ENCODE results near the gene ZMIZ1.

ZMIZ1 gene

GRCh38 chr10:79207096-79207357 is 138.3 kb downstream of the ZMIZ1 start:
- no peak for TF ChIP-seq CTCF (IDR thresholded peaks at IDR 0.05; ENCODE audit: low read depth, low read length, missing control alignments)
- H3K36me3 ChIP-seq (replicated peaks) = peaks cover 45% of the 10 kb centered on the region
- in situ Hi-C loops (cut with HindIII; ENCODE audit: low pct_ligation_motif_present, low sequenced_read_pairs) = no loop called here
- no peak for DNase-seq
- no peak overlapping the region for H3K4me3 ChIP-seq (ENCODE audit: low read depth, low read length)
- no peak overlapping the region for H3K27ac ChIP-seq
- H3K27me3 ChIP-seq (replicated peaks) = no peaks in the 10 kb centered on the region

- DNase-seq = no peak
- Histone ChIP-seq H3K4me3 (ENCODE audit: low read depth, low read length) (no peak overlapping the region), H3K27me3 (replicated peaks) (no peaks in the 10 kb centered on the region), H3K27ac (no peak overlapping the region), H3K36me3 (replicated peaks) (peaks cover 42% of the 10 kb centered on the region)
- in situ Hi-C loops (cut with HindIII; ENCODE audit: low pct_ligation_motif_present, low sequenced_read_pairs) = no loop called here
- no peak for TF ChIP-seq CTCF (IDR thresholded peaks at IDR 0.05; ENCODE audit: low read depth, low read length, missing control alignments)
Observed at GRCh38 chr10:79207726-79208125, 139.0 kb downstream of the ZMIZ1 start.

- Histone ChIP-seq H3K27me3 (replicated peaks) (no peaks in the 10 kb centered on the region), H3K4me3 (ENCODE audit: low read depth, low read length) (no peak overlapping the region), H3K36me3 (replicated peaks) (peaks cover 43% of the 10 kb centered on the region), H3K27ac (no peak overlapping the region)
- in situ Hi-C loops (cut with HindIII; ENCODE audit: low pct_ligation_motif_present, low sequenced_read_pairs) = no loop called here
- TF ChIP-seq CTCF (IDR thresholded peaks at IDR 0.05; ENCODE audit: low read depth, low read length, missing control alignments) = no peak
- DNase-seq = no peak
Observed at GRCh38 chr10:79208251-79208983, 139.7 kb downstream of the ZMIZ1 start.

- Histone ChIP-seq H3K27ac (no peak overlapping the region), H3K4me3 (ENCODE audit: low read depth, low read length) (no peak overlapping the region), H3K36me3 (replicated peaks) (peaks cover 42% of the 10 kb centered on the region), H3K27me3 (replicated peaks) (no peaks in the 10 kb centered on the region)
- no peak for DNase-seq
- in situ Hi-C loops (cut with HindIII; ENCODE audit: low pct_ligation_motif_present, low sequenced_read_pairs) = no loop called here
- TF ChIP-seq CTCF (IDR thresholded peaks at IDR 0.05; ENCODE audit: low read depth, low read length, missing control alignments) = no peak
Observed at GRCh38 chr10:79209340-79209739, 140.6 kb downstream of the ZMIZ1 start.

- H3K27me3 ChIP-seq (replicated peaks) = no peaks in the 10 kb centered on the region
- no peak overlapping the region for H3K27ac ChIP-seq
- TF ChIP-seq CTCF (IDR thresholded peaks at IDR 0.05; ENCODE audit: low read depth, low read length, missing control alignments) = no peak
- in situ Hi-C loops (cut with HindIII; ENCODE audit: low pct_ligation_motif_present, low sequenced_read_pairs) = no loop called here
- H3K36me3 ChIP-seq (replicated peaks) = peaks cover 44% of the 10 kb centered on the region
- H3K4me3 ChIP-seq (ENCODE audit: low read depth, low read length) = no peak overlapping the region
- DNase-seq = no peak
Observed at GRCh38 chr10:79209831-79210230, 141.1 kb downstream of the ZMIZ1 start.

GRCh38 chr10:79210672-79211071 is 141.9 kb downstream of the ZMIZ1 start:
- Histone ChIP-seq H3K27me3 (replicated peaks) (no peaks in the 10 kb centered on the region), H3K27ac (no peak overlapping the region), H3K36me3 (replicated peaks) (peaks cover 43% of the 10 kb centered on the region), H3K4me3 (ENCODE audit: low read depth, low read length) (no peak overlapping the region)
- in situ Hi-C loops (cut with HindIII; ENCODE audit: low pct_ligation_motif_present, low sequenced_read_pairs) = no loop called here
- DNase-seq = no peak
- no peak for TF ChIP-seq CTCF (IDR thresholded peaks at IDR 0.05; ENCODE audit: low read depth, low read length, missing control alignments)

All from brain microvascular endothelial cell (primary cell).